Fibroblast of the aortic adventitia (primary cell): ENCODE results near the gene KCTD17. TPM values are rescaled to one million over a fixed set of nuclear protein-coding genes. Genes with fewer than 3 reads are reported as not detected.

ENCODE experiments used
- DNase-seq: peaks from one replicate; pipeline ENCODE4 v3.0.0-alpha.2; 2010; ENCODE audit warnings: low read depth
- H3K4me3 ChIP-seq: 2 replicates; pipeline ENCODE4 v1.5.1; 2011; ENCODE audit warnings: low read depth, mild to moderate bottlenecking, control low read depth, low read length, moderate library complexity
- CTCF ChIP-seq: IDR thresholded peaks from 2 replicates; pipeline ENCODE4 v1.5.1; 2011; ENCODE audit warnings: mild to moderate bottlenecking, low read length, control low read depth, inconsistent platforms; ENCODE audit not compliant: insufficient read depth
- total RNA-seq: library from RNA; depleted of rRNA; stranded (reverse); fragments of >200 nt; gene quantifications from 2 replicates; pipeline ENCODE4 v1.2.3, GENCODE V29; 2012; ENCODE audit warnings: low replicate concordance

The KCTD17 gene
- total RNA-seq, 1 donor: 25.6 TPM

DNA sequence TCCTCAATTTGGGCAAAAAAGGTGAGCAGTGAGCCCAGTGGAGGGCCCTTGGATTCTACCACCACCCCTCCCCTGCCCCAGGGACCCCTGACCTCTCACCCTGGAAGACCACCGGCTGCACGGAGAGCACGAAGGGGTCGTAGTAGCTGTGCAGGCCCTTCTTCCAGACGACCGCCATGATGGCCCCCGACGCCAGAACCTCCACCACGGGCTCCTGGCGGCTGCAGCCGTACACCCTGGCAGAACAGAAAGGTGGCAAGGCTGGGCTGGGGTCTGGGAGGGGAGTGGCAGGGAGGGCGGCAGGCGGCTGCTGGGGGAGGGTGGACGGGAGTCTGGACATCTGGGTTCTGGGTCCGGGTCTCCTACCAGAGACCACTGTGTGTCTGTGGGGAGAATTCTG lies 34.6 kb downstream of the KCTD17 start:
- DNase-seq: no peak
- TF ChIP-seq CTCF: no peak
- no peak overlapping the region for H3K4me3 ChIP-seq

GRCh38 chr22:37088108-37088605 lies 36.6 kb downstream of the KCTD17 start:
- H3K4me3 ChIP-seq: no peak overlapping the region
- TF ChIP-seq CTCF: no peak
- no peak for DNase-seq

- no peak for TF ChIP-seq CTCF
- no peak overlapping the region for H3K4me3 ChIP-seq
- no peak for DNase-seq
These were observed 37.3 kb downstream of the KCTD17 start for GRCh38 chr22:37088750-37089408.

DNA sequence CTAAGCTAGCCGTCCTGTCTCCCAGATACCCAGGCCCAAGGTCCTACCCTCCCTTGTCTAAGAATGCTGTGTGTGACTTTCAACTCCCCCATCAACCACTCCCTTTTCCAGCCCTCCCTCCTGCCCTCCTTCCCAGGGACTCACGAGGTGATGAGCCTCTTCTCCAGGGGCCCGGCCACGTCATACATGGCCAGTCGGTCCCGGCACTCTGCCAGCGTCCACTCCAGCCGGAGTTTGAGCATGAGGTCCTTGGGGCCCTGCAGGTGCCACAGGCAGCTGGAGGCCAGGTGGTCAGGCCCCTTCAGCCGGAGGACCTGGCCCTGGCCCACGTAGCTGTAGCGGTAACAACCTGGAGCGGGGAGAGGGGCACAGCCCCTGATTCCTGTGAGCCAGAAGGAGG lies 37.9 kb downstream of the KCTD17 start:
- TF ChIP-seq CTCF: no peak
- DNase-seq: no peak
- no peak overlapping the region for H3K4me3 ChIP-seq

DNA sequence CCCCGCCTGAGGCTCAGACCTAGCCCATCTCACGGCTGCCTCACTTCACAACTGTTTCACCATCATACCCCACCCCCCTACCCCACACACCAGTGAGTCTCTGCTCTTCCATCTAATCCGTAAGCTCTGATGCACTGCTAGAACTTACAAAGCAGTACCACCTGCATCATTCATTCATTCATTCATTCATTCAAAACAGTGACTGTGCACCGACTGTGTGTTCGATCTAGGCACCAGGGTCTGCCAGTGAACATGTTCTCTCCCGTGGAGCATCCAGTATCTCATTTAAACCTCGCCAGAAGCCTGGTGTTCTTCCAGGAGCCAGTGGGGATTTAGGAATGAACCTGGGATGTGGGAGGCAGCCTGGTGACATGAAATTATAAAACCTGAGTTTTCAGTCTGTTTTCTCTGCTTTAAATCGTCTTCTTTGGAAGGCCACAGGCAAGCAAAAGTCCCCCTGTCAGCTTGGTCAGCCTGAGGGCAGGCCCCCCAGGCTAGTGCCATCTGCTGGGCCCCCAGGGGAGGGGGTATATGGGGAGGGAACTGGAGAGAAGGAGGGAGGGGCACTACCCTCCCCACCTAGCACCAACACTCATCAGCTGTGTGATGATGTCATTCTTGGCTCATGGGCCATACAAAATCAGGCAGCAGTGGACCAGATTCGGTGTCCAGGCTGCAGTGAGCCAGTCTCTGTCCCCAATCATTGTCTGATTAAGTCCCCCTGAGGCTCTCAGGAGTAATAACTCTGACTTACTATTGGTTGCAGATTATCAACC lies 39.6 kb downstream of the KCTD17 start:
- DNase-seq: no peak
- H3K4me3 ChIP-seq: no peak overlapping the region
- no peak for TF ChIP-seq CTCF

DNA sequence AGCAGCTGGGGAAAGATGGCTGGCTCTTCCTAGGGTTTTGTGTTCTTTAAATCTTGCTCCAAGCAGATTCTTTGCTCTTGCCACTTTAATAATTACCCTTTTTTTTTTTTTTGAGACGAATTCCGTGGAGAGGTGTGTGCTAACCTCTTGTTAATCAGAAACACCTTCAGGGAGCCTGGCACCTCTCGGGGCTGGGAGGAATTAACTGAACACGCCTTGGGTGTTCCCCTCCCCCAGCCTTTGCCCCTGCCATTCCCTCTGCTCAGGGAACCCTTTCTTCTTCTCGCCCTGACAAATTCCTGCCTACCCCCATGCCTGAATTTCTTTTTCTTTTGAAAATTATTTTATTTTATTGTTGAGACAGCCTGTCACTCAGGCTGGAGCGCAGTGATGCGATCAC lies 40.5 kb downstream of the KCTD17 start:
- TF ChIP-seq CTCF: no peak
- DNase-seq: no peak
- no peak overlapping the region for H3K4me3 ChIP-seq
